Fibroblast of peridontal ligament (primary cell): Measurements from ENCODE around the gene PDK1.

Source experiments
- DNase-seq: peaks from one replicate; pipeline ENCODE4 v3.0.0-alpha.2; 2010; ENCODE audit errors: extremely low read depth

Gene PDK1

DNA sequence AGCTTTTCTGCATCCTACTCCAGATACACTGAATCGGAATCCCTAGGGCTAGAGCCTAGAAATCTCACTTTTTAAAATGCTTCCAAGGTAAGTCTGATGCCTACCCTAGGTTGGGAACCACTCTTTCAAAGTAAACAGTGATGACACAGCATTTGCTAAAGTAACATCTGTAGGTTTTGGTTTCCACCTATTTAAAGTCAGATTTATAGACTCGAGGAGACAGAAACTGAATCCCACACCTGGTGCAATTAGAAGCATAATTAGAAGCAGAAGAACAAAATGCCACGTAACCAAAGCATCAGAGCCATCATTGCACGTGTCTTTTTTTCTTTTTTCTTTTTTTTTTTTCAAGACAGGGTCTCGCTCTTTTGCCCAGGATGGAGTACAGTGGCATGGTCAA is 40.9 kb downstream of the PDK1 start:
- no peak for DNase-seq

DNA sequence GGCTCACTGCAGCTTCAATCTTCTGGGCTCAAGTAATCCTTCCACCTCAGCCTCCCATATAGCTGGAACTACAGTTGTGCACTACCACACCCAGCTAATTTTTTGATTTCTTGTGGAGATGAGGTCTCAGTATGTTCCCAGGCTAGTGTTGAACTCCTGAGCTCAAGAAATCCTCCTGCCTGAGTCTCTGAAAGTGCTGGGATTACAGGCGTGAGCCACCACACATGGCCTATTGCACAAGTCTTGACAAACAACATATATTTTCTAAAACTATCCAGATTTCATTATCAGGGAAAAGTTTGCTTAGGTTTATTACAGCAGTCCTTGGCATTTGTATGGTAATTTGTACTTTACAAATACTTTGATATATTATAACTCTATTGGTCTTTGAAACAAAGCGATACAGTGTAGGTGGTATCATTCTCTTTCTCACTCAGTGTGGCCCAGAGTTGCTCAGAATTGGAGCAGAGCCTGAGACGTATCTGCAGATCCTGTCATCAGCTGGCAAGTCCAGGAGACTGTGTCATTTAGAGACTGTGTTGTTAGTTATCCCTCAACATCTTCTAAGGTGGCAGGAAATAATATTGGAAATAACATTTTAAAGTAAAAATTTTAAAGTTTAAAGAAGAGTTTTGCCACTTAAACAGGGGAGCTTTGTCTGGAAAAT is 41.4 kb downstream of the PDK1 start:
- no peak for DNase-seq

DNA sequence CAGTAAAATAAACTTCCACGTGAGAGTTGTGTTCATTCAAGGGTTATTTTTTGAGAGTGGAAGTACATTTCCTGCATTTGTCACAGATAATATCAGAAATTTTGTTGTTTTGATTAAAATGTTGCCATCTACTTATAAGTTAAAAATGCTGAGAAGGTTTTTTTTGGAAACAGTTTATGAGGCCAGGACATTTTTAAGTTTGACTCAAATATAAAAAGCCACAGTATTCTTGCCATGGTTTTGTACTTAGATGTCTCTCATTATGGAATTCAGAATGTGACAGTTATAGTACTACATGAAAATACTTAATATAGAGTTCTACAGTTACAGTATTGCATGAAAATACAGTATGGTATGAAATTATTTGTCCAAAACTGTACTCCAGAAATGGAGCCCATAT is 44.1 kb downstream of the PDK1 start:
- no peak for DNase-seq

- DNase-seq, result no peak
Observed at GRCh38 chr2:172600557-172601008, 44.7 kb downstream of the PDK1 start.

- DNase-seq, result peak; percentile 83
Observed at GRCh38 chr2:172606285-172606684, 50.4 kb downstream of the PDK1 start.

DNA sequence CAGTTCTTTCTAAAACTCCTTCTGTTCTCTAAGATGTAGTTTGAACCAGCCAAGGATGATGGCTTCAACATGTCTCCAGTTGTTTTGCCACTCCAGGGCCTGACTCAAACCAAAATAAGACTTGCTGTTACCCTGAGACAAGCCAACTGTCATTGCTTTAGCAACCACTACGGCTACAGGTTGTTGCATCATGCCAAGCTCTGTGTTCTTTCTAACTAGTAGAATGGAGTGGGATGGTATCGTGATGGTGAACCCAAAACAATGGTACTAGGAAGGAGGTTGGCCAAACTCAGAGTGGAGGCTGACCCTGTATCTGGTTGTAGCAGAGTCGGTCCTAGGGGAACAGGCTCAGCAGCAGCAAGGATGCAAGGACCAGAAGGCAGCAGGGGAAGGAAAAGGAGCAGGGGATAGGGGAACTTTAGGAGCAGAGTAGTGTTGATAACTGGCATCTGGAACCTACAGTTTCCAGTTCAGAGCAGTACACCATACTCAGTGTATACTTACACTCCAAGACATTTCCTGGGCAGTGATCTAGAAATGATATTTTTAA is 51.6 kb downstream of the PDK1 start:
- peak; percentile 27 for DNase-seq

- no peak for DNase-seq
Observed at GRCh38 chr2:172609488-172609887, 53.6 kb downstream of the PDK1 start.

- DNase-seq, result no peak
Observed at GRCh38 chr2:172612051-172612450, 56.2 kb downstream of the PDK1 start.

GRCh38 chr2:172613040-172613439 is 57.1 kb downstream of the PDK1 start:
- no peak for DNase-seq

DNA sequence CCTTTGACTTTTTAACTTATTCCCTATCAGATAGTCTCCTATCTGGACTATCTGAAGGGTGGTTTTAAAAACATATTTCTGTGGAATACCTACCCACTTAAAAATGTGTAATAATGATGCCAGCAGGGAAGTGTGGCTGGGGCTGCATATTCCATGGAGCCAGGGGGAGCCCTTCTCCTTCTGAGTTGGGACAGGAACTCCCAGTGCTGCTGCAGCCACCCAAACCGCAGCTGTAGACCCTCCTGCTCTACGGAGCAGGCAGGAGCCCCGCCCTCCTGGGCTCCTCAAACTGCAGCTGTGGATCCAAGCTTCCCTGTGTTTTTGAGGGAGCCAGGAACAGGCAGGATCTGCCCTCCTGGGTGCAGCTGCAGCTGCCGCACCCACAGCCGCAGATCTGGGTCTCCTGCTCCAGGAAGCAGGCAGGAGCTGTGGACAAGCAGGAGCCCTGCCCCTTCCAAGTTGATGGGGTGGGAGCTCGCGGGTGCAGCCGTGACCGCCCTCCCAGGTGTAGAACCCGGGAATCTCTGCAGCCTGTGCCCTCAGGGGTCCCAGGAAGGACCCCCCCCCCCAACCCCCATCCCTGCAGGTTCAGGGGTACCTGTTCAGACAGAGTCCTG is 57.8 kb downstream of the PDK1 start:
- DNase-seq, result no peak

- DNase-seq, result no peak
Observed at GRCh38 chr2:172614932-172615331, 59.0 kb downstream of the PDK1 start.

DNA sequence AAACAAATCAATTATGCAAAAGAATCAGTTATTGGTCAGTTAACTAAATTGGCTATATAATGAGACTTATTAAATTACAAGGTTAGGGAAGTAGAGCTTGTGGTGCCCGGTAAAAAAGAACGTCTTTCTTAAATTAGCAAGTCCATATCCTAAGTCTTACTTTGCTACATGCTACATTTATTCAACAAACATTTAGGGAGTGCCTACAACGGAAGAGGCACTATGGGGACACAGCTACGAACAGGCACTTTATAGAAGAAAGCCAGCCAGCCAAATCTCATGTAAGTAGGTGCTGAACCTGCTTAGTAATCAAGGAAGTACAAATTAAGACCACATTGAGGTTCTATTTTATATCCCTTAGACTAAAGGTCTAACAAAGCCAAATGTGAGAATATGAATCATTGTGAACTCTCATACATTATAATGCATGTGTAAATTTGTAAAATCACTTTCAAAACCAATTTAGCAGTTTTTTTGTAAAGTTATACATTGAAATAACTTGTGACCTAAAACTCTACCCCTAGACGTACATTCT is 59.9 kb downstream of the PDK1 start:
- no peak for DNase-seq

- DNase-seq, result no peak
Observed at GRCh38 chr2:172617115-172617514, 61.2 kb downstream of the PDK1 start.

- peak; percentile 89 for DNase-seq
Observed at GRCh38 chr2:172623249-172623965, 67.5 kb downstream of the PDK1 start.

- no peak for DNase-seq
Observed at GRCh38 chr2:172624996-172625395, 69.1 kb downstream of the PDK1 start.

DNA sequence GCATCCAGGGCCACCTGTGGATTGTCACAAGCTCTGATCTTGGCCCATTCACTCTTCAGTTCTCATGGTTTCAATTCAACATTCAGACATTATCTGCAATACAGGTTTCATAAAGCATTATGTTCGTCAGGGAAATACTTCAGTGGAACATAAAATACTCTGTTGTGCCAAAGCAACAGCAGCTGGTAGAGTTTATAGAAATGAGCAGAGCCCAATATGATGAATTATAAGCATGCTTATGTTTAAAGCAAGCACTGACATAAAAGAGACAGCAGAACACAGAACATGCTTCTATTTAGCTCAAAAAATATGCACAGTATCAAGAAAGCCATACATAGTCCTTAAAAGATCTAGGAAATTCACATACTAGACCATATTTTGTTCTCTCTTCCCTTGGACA is 71.3 kb downstream of the PDK1 start:
- DNase-seq, result no peak

DNA sequence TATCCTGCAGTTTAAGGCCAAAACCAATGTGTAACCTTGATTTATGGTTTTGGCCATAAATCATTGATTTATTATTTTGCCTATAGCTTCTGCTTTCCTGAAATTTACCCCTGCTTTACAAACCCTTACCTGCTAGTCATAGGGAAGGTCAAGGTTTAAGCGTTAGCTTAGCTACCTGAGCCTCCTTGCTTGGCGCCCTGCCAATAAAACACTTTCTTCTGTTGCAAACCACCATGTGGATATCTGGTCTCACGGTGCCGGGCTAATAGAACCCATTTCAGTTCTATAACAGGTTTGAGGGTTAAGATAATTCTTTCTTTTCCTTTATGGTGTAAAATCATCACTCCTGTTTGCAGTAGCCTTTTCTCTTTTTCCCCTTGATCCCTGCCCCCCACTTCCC is 72.2 kb downstream of the PDK1 start:
- no peak for DNase-seq

- no peak for DNase-seq
Observed at GRCh38 chr2:172629586-172629985, 73.7 kb downstream of the PDK1 start.

- DNase-seq, result no peak
Observed at GRCh38 chr2:172630181-172630580, 74.3 kb downstream of the PDK1 start.

DNA sequence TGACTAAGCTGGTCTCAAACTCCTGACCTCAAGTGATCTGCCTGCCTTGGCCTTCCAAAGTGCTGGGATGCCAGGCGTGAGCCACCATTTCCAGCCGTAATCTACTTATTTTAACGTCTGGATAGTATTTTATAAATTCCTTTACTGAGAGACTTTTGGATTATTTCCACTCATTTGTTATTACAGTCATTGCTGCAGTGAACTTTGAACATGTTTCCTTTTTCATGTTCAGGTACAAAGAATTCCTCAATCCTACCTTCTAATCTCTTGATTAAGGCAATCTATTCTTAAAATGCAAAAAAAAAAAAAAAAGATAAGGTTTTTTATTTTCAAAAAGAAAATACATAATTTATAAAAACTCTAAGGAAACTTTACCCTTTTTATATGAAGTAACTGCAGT is 78.6 kb downstream of the PDK1 start:
- DNase-seq, result no peak

DNA sequence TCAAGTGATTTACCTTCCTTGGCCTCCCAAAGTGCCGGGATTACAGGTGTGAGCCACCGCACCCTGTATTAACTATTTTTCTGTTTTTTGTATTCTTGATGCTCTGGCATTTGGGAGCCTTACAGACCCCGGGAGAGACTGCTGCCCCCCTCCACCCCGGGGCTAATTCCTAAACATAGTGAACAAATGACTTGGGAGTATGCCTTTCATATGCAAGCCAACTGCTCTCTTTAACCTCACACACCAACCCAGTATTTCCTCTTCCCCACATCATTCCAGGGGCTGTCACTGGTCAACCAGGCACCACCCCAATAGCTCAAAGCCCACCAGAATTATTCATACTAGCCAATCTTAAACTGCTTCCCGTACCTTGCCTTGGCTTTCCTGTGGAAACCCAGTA is 79.7 kb downstream of the PDK1 start:
- DNase-seq, result no peak

GRCh38 chr2:172639256-172639655 is 83.4 kb downstream of the PDK1 start:
- no peak for DNase-seq

DNA sequence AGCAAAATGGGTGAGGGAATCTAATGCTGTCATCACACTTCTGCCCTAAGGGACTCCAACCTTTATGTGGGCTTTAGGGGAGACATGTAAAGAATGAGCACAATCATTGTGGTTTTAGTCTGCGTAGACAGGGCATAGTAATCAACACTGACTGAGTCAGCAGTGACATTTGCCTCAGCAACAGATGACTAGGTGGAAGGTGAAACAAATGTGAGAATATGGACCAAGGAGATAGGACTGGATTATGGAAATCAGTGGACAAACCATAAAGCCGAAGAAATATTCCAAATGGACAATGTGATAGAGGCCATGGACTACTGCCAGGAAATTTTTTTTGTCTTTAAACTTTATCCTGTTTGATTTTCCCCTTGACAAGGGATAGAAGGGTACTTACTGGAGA is 83.9 kb downstream of the PDK1 start:
- peak; percentile 94 for DNase-seq
